KOPT-K1 (cell line): ENCODE measurements around the gene DTNBP1.

ENCODE experiments used
- H3K27ac ChIP-seq: fragments of 200-600 bp; sonication (generic); 2 replicates; pipeline ENCODE4 v1.5.1; 2016; ENCODE audit warnings: antibody characterized with exemption, mild to moderate bottlenecking, low read depth, low read length; ENCODE audit not compliant: poor library complexity, severe bottlenecking
- H3K36me3 ChIP-seq: fragments of 200-600 bp; sonication (generic); 2 replicates; pipeline ENCODE4 v1.5.1; 2017; ENCODE audit warnings: antibody characterized with exemption, mild to moderate bottlenecking, low read length, moderate library complexity; ENCODE audit not compliant: insufficient read depth
- H3K9me3 ChIP-seq: fragments of 200-600 bp; sonication (generic); 2 replicates; pipeline ENCODE4 v1.5.1; 2017; ENCODE audit warnings: antibody characterized with exemption, low read length, mild to moderate bottlenecking; ENCODE audit not compliant: insufficient read depth, poor library complexity, severe bottlenecking

The DTNBP1 gene

GRCh38 chr6:15484140-15484539 lies 178.7 kb downstream of the DTNBP1 start:
- Histone ChIP-seq H3K9me3 (no peaks in the 10 kb centered on the region), H3K27ac (no peak overlapping the region), H3K36me3 (peaks cover 23% of the 10 kb centered on the region)

- no peaks in the 10 kb centered on the region for H3K9me3 ChIP-seq
- peaks cover 12% of the 10 kb centered on the region for H3K36me3 ChIP-seq
- H3K27ac ChIP-seq: no peak overlapping the region
Measured at GRCh38 chr6:15483060-15483459, 179.8 kb downstream of the DTNBP1 start.

GRCh38 chr6:15481390-15482291 lies 181.2 kb downstream of the DTNBP1 start:
- Histone ChIP-seq H3K9me3 (no peaks in the 10 kb centered on the region), H3K27ac (peak overlapping the region; percentile 19), H3K36me3 (peaks cover 6% of the 10 kb centered on the region)

GRCh38 chr6:15480525-15480924 lies 182.3 kb downstream of the DTNBP1 start:
- no peak overlapping the region for H3K27ac ChIP-seq
- no peaks in the 10 kb centered on the region for H3K9me3 ChIP-seq
- peaks cover 18% of the 10 kb centered on the region for H3K36me3 ChIP-seq

DNA sequence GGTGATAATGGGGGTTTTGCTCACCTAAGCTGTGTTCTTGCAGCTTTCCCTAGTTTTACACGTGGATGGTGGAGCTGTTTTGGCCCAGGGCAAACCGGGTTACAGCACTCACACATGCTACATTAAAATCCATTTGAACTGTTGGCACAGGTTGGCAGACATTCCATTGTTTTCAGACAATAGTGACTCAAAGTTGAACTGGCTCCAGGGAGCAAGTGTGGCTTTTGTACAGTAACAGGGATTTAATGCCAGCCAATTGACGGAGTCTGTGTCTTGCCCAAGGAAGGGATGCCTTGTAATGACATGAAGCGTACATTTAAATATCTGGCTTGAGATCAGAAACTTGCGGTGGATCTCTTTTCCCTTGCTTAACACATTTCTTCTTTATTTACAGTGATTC lies 183.1 kb downstream of the DTNBP1 start:
- H3K27ac ChIP-seq: no peak overlapping the region
- no peaks in the 10 kb centered on the region for H3K9me3 ChIP-seq
- H3K36me3 ChIP-seq: peaks cover 25% of the 10 kb centered on the region

DNA sequence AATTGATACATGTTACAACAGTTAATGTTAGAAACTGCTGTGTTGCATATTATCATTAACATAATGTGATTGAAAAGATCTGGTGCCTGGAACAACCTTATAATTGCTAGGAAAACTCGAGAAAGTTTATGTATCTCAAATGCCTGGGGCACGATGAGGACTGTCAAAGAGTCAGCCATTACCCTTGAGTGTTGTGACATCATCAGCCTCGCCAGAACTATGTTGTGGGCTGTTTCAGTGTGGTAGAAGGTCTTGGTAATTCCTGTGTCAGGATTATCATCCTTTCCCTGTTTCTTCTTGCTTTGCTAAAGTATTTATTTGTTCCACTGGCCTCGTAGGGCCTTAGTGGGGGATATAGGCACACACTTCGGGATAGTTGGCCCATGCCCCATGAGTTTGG lies 185.1 kb downstream of the DTNBP1 start:
- Histone ChIP-seq H3K36me3 (peaks cover 45% of the 10 kb centered on the region), H3K9me3 (no peaks in the 10 kb centered on the region)

DNA sequence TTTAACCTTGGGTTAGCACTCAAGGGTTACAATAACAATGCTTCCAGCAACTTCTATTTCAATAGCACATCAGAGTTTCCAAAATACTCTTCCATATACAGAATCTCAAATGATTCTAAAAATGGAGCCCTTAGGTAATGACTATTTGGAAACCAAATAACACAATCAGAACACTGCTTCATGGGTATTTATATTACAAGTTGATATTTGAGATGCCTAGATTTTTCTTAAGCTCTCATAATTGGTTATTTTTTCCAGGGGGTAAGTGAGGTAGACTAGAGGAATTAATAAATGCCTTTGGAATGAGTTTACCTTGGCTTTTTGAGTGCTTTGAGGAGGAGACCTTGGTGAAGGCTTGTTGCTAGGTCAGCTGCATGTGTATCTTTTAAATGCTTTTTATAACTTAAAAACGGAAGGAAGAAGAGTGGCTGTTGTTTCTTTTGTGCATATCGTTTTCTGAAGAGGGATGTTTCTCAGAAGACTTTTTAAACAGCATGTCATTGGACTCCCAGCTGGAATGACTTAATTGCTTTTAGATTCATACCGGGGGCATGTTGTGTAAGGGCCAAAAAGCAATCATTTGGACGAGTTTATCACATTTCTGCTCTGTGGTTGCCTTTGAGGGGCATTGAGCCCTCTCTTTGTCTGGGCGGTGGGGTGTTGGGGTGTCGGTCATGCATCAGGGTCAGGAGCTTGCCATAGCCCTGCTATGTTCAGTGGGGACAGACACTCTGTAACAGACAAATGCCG lies 186.0 kb downstream of the DTNBP1 start:
- no peaks in the 10 kb centered on the region for H3K9me3 ChIP-seq
- peaks cover 54% of the 10 kb centered on the region for H3K36me3 ChIP-seq
- H3K27ac ChIP-seq: no peak overlapping the region

More for the DNA sequence above, 185.1 kb downstream of the DTNBP1 start:
- no peak overlapping the region for H3K27ac ChIP-seq

DNA sequence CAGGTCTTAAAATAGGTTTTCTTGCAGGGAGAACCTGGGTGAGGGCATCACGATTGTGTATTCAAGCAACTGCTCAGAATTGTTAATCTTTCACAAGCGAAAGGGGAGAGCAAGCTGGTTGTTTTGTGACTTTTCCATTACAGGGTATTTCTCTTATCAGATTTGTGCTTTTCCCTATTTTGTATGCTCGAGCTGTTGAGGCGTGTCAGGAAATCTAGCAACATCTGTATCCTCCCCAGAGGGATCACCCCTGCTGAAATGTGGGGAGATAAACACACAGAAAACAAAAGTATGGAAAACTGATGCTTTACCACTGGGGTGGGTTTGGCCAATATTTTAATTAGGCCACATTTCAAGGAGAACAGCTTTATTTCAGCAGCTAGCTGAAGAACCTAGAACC lies 187.0 kb downstream of the DTNBP1 start:
- Histone ChIP-seq H3K27ac (no peak overlapping the region), H3K36me3 (peaks cover 62% of the 10 kb centered on the region), H3K9me3 (no peaks in the 10 kb centered on the region)

DNA sequence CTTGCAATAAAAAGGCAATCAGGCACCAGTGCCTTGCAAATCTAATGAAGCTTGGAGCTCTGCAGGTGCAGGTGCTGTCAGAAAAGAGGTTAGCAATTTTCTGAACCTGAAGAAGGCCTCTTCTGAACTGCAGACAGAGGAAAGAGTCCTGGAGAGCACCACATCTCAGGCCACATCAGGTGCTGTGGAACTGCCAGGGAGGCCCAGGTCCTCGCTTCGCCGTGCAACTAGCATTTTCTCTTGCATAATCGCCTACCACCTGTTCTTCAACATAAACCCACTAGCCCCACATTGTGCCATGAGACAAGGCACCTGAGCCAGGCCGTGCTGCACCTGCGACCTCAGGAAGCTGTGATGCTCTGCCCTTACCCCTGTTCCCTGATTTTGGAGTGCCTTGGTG lies 187.6 kb downstream of the DTNBP1 start:
- no peaks in the 10 kb centered on the region for H3K9me3 ChIP-seq
- H3K27ac ChIP-seq: no peak overlapping the region
- peaks cover 69% of the 10 kb centered on the region for H3K36me3 ChIP-seq

GRCh38 chr6:15474196-15474595 lies 188.6 kb downstream of the DTNBP1 start:
- Histone ChIP-seq H3K36me3 (peaks cover 78% of the 10 kb centered on the region), H3K9me3 (no peaks in the 10 kb centered on the region), H3K27ac (no peak overlapping the region)

- Histone ChIP-seq H3K9me3 (no peaks in the 10 kb centered on the region), H3K27ac (no peak overlapping the region), H3K36me3 (peaks cover 82% of the 10 kb centered on the region)
Measured at GRCh38 chr6:15473741-15474161, 189.1 kb downstream of the DTNBP1 start.

DNA sequence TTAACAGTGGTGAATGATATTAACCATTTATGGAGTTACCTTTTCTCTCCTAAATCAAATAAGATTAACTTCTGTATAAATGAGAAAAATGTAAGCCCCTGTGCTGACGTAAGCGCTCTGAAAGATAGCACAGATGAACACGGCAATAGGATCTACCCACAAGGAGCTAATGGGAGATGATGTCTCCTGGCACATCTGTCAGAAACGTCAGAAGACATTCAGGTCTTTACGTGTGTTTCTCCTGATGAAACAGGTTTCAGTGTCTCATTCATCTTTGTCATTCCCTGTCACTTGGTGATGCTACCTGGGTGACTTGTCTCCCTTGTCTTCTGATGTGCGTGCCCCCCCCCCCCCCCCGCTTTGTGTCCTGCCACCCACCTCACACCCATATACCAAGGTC lies 189.7 kb downstream of the DTNBP1 start:
- H3K27ac ChIP-seq: no peak overlapping the region
- H3K36me3 ChIP-seq: peaks cover 88% of the 10 kb centered on the region
- no peaks in the 10 kb centered on the region for H3K9me3 ChIP-seq
